H1 (cell line): Measurements from ENCODE around the gene PPME1. TPM values are rescaled to one million over a fixed set of nuclear protein-coding genes. Genes with fewer than 3 reads are reported as not detected.

ENCODE experiments used
- CTCF ChIA-PET: fragments of 300-600 bp; sonication (Branson Sonifier 250); formaldehyde crosslinking; loops from one replicate; lab custom pipeline; 2021; ENCODE audit not compliant: partially characterized antibody; lab: Charles Lee
- POLR2A ChIA-PET: fragments of 300-600 bp; sonication (Branson Sonifier 250); formaldehyde crosslinking; loops from one replicate; lab custom pipeline; 2021; ENCODE audit warnings: inconsistent platforms; ENCODE audit not compliant: partially characterized antibody; lab: Charles Lee
- DNase-seq, 2 experiments: peaks; one replicate each; pipeline versions ENCODE4 v3.0.0 to v3.0.0-alpha.2; 2010 to 2022; ENCODE audit warnings: low spot score in 2 of 2, low read depth in 1 of 2, mixed read lengths in 1 of 2
- FAIRE-seq: peaks from 2 replicates; lab custom pipeline; 2011; peaks lifted over from hg19 to GRCh38; lab: Jason Lieb, UNC
- H2AFZ ChIP-seq: 2 replicates; pipeline ENCODE4 v1.8.1; 2012; ENCODE audit warnings: low read length, inconsistent platforms
- H2AK5ac ChIP-seq: 2 replicates; pipeline ENCODE4 v1.6.1; 2013; ENCODE audit warnings: low read depth, low read length
- H2BK120ac ChIP-seq: replicated peaks from 2 replicates; pipeline ENCODE3; 2013; ENCODE audit warnings: low read depth, low read length, inconsistent platforms
- H2BK12ac ChIP-seq: 2 replicates; pipeline ENCODE4 v1.6.1; 2013; ENCODE audit warnings: low read depth, low read length
- H2BK15ac ChIP-seq: 2 replicates; pipeline ENCODE4 v1.6.1; 2013; ENCODE audit warnings: low read length
- H2BK20ac ChIP-seq: 2 replicates; pipeline ENCODE4 v1.6.1; 2013; ENCODE audit warnings: low read length
- H2BK5ac ChIP-seq: 2 replicates; pipeline ENCODE4 v1.6.1; 2013; ENCODE audit warnings: low read depth, low read length
- H3K14ac ChIP-seq: 2 replicates; pipeline ENCODE4 v1.6.1; 2013; ENCODE audit warnings: inconsistent platforms; ENCODE audit not compliant: insufficient read length
- H3K18ac ChIP-seq: 2 replicates; pipeline ENCODE4 v1.6.1; 2013; ENCODE audit warnings: low read length; ENCODE audit errors: extremely low read depth
- H3K23ac ChIP-seq: 2 replicates; pipeline ENCODE4 v1.6.1; 2013; ENCODE audit warnings: inconsistent platforms; ENCODE audit not compliant: insufficient read length
- H3K23me2 ChIP-seq: 2 replicates; pipeline ENCODE4 v1.6.1; 2013; ENCODE audit warnings: low read depth, low read length
- H3K27ac ChIP-seq: 2 replicates; pipeline ENCODE4 v1.6.1; 2011; ENCODE audit warnings: low read depth, low read length, inconsistent platforms
- H3K27me3 ChIP-seq, 4 experiments: replicated peaks in 1 of 4; 1 replicate in 1 of 4; 2 replicates in 3 of 4; pipeline versions ENCODE4 v1.6.1 to v1.8.1; 2011 to 2013; ENCODE audit warnings: low read length in 3 of 4, mild to moderate bottlenecking in 3 of 4, inconsistent platforms in 2 of 4, mixed read lengths in 2 of 4, moderate library complexity in 1 of 4; ENCODE audit not compliant: control insufficient read depth in 3 of 4, insufficient read depth in 3 of 4; ENCODE audit errors: extremely low read depth in 1 of 4
- H3K36me3 ChIP-seq, 4 experiments: 2 replicates each; pipeline versions ENCODE4 v1.6.1 to v1.8.1; 2011 to 2013; ENCODE audit warnings: mild to moderate bottlenecking in 4 of 4, low read length in 3 of 4, moderate library complexity in 2 of 4, control low read depth in 1 of 4, inconsistent platforms in 1 of 4; ENCODE audit not compliant: insufficient read depth in 4 of 4, control insufficient read depth in 2 of 4
- H3K4ac ChIP-seq: replicated peaks from 2 replicates; pipeline ENCODE3; 2013; ENCODE audit warnings: low read length, low read depth, mixed read lengths, inconsistent platforms; ENCODE audit not compliant: insufficient read length
- H3K4me1 ChIP-seq, 4 experiments: replicated peaks in 1 of 4; 1 replicate in 1 of 4; 2 replicates in 3 of 4; pipeline versions ENCODE4 v1.6.1 to v1.8.1; 2011 to 2013; ENCODE audit warnings: low read length in 3 of 4, inconsistent platforms in 2 of 4, mixed read lengths in 1 of 4; ENCODE audit not compliant: insufficient read depth in 4 of 4, control insufficient read depth in 3 of 4
- H3K4me2 ChIP-seq, 2 experiments: 2 replicates each; pipeline versions ENCODE4 v1.6.1 to v1.8.1; 2011 to 2013; ENCODE audit warnings: low read depth in 2 of 2, low read length in 2 of 2, control low read depth in 1 of 2, inconsistent platforms in 1 of 2, mild to moderate bottlenecking in 1 of 2; ENCODE audit not compliant: insufficient read depth in 1 of 2
- H3K4me3 ChIP-seq, 4 experiments: fragments of 200-600, 300-600 bp in 1 of 4; sonication (generic), shearing (Covaris generic), sonication (Bioruptor Twin) in 1 of 4; 2 replicates each; pipeline versions ENCODE4 v1.5.1 to v1.8.1; 2011 to 2016; ENCODE audit warnings: low read length in 4 of 4, low read depth in 3 of 4, control low read depth in 2 of 4, inconsistent platforms in 2 of 4, mild to moderate bottlenecking in 2 of 4, mixed read lengths in 1 of 4, moderate library complexity in 1 of 4; ENCODE audit not compliant: insufficient read depth in 2 of 4; ENCODE audit errors: extremely low read depth in 1 of 4
- H3K56ac ChIP-seq: replicated peaks from 2 replicates; pipeline ENCODE3; 2013; ENCODE audit warnings: low read depth, mild to moderate bottlenecking, mixed read lengths, low read length, inconsistent platforms; ENCODE audit not compliant: insufficient read length
- H3K79me1 ChIP-seq: 2 replicates; pipeline ENCODE4 v1.6.1; 2013; ENCODE audit warnings: low read depth, low read length, control low read depth
- H3K79me2 ChIP-seq, 2 experiments: 2 replicates each; pipeline versions ENCODE4 v1.6.1 to v1.8.1; 2012 to 2013; ENCODE audit warnings: low read length in 2 of 2, mild to moderate bottlenecking in 2 of 2, inconsistent platforms in 1 of 2; ENCODE audit not compliant: insufficient read depth in 2 of 2, control insufficient read depth in 1 of 2
- H3K9ac ChIP-seq, 4 experiments: replicated peaks in 1 of 4; 1 replicate in 1 of 4; 2 replicates in 3 of 4; pipeline versions ENCODE4 v1.6.1 to v1.8.1; 2011 to 2013; ENCODE audit warnings: low read depth in 3 of 4, low read length in 3 of 4, control low read depth in 2 of 4, mild to moderate bottlenecking in 2 of 4, moderate library complexity in 2 of 4, inconsistent platforms in 1 of 4; ENCODE audit errors: extremely low read depth in 1 of 4
- H3K9me3 ChIP-seq, 2 experiments: 2 replicates each; pipeline versions ENCODE4 v1.6.1 to v1.8.1; 2012 to 2013; ENCODE audit warnings: mild to moderate bottlenecking in 2 of 2, moderate library complexity in 2 of 2, control low read depth in 1 of 2, inconsistent platforms in 1 of 2, low read depth in 1 of 2, low read length in 1 of 2, mixed read lengths in 1 of 2; ENCODE audit not compliant: insufficient read depth in 2 of 2
- H4K20me1 ChIP-seq, 2 experiments: replicated peaks in 1 of 2; 2 replicates each; pipeline versions ENCODE3 to v1.8.1; 2011 to 2013; ENCODE audit warnings: inconsistent platforms in 2 of 2, low read length in 2 of 2, mild to moderate bottlenecking in 1 of 2; ENCODE audit not compliant: insufficient read depth in 2 of 2, control insufficient read depth in 1 of 2
- H4K5ac ChIP-seq: 2 replicates; pipeline ENCODE4 v1.6.1; 2013; ENCODE audit warnings: low read length, low read depth, mixed read lengths, inconsistent platforms; ENCODE audit not compliant: insufficient read length
- H4K8ac ChIP-seq: 2 replicates; pipeline ENCODE4 v1.8.0; 2013; ENCODE audit warnings: mild to moderate bottlenecking, moderate library complexity, low read length, inconsistent platforms; ENCODE audit not compliant: insufficient read depth; ENCODE audit errors: extremely low read depth
- H4K91ac ChIP-seq: replicated peaks from 2 replicates; pipeline ENCODE3; 2013; ENCODE audit warnings: low read length, mixed read lengths, inconsistent platforms; ENCODE audit not compliant: insufficient read length
- BACH1 ChIP-seq: IDR thresholded peaks from 2 replicates; pipeline ENCODE4 v1.6.1; 2012; ENCODE audit warnings: low read length, improper control_type of control experiment
- CHD2 ChIP-seq: IDR thresholded peaks from 2 replicates; pipeline ENCODE4 v1.6.1; 2012; ENCODE audit warnings: low read length, improper control_type of control experiment
- EGR1 ChIP-seq: IDR thresholded peaks from 2 replicates; pipeline ENCODE4 v1.6.1; 2011; ENCODE audit warnings: low read depth, low read length, borderline replicate concordance
- KDM1A ChIP-seq: fragments of 200-600, 300-600 bp; sonication (generic); IDR thresholded peaks from 2 replicates; pipeline ENCODE4 v1.7.1; 2016; ENCODE audit warnings: mild to moderate bottlenecking, low read length, borderline replicate concordance
- RAD21 ChIP-seq, 2 experiments: IDR thresholded peaks in 1 of 2; conservative IDR thresholded peaks in 1 of 2; 2 replicates each; pipeline ENCODE4 v1.6.1; 2011; ENCODE audit warnings: low read depth in 2 of 2, low read length in 2 of 2, improper control_type of control experiment in 1 of 2, inconsistent platforms in 1 of 2, mild to moderate bottlenecking in 1 of 2, moderate library complexity in 1 of 2
- RNF2 ChIP-seq: fragments of 200-900, 300-1000 bp; sonication (generic); IDR thresholded peaks from 2 replicates; pipeline ENCODE4 v1.7.1; 2016; ENCODE audit warnings: borderline replicate concordance, low read depth, mild to moderate bottlenecking, antibody characterized with exemption, low read length; ENCODE audit not compliant: poor library complexity, severe bottlenecking; ENCODE audit errors: missing control alignments
- RXRA ChIP-seq: IDR thresholded peaks from 2 replicates; pipeline ENCODE4 v1.6.1; 2011; ENCODE audit warnings: low read depth, mild to moderate bottlenecking, low read length, moderate library complexity; ENCODE audit not compliant: insufficient read depth
- SP2 ChIP-seq: IDR thresholded peaks from 2 replicates; pipeline ENCODE4 v1.6.1; 2012; ENCODE audit warnings: mild to moderate bottlenecking, low read length, inconsistent platforms
- TAF7 ChIP-seq: optimal IDR thresholded peaks from 2 replicates; pipeline ENCODE3; 2011; ENCODE audit warnings: low read depth, mild to moderate bottlenecking, inconsistent platforms, low read length, moderate library complexity, borderline replicate concordance
- ZNF274 ChIP-seq: IDR thresholded peaks from 2 replicates; pipeline ENCODE4 v1.7.0; 2012; ENCODE audit warnings: low read length, borderline replicate concordance; ENCODE audit errors: extremely low read depth
- WGBS, 2 experiments: shearing (Covaris generic) in 1 of 2; methylation state at CpG; one replicate each; pipeline versions ENCODE4 v1.1.6 to v1.1.7; 2013 to 2015; ENCODE audit warnings: low lambda C conversion rate in 2 of 2, mixed read lengths in 2 of 2, inconsistent platforms in 1 of 2, low coverage in 1 of 2, missing lambda C conversion rate in 1 of 2; ENCODE audit not compliant: insufficient replicate concordance in 2 of 2, insufficient coverage in 1 of 2, insufficient read length in 1 of 2; ENCODE audit errors: extremely low coverage in 1 of 2, missing lambda C conversion rate in 1 of 2; 5-methylcytosine and 5-hydroxymethylcytosine counted together
- polyA plus RNA-seq, 7 experiments: library from polyadenylated mRNA; depleted of rRNA in 3 of 7; stranded (reverse) in 5 of 7; unstranded in 2 of 7; fragments of >200 nt in 5 of 7; fragments of 200-250 nt in 2 of 7; gene quantifications; 1 replicate in 5 of 7; 2 replicates in 1 of 7; 4 replicates in 1 of 7; pipeline versions ENCODE4 v1.2.1 to v1.2.3, GENCODE V29; 2011 to 2013; ENCODE audit warnings: missing spikeins in 2 of 7, mixed read lengths in 2 of 7
- total RNA-seq: library from RNA; stranded (reverse); fragmentation: NEBNext Ultra II Directional; extraction: Animal tissue kit (Norgen Biotek cat#: 25700); gene quantifications from 2 replicates; pipeline ENCODE4 v1.2.1, GENCODE V29; 2021

PPME1 gene
- total and polyA plus RNA-seq, 2 of the 8 experiments (the other 6 are each of a cell fraction or from before 2014, with no cell fraction given) = 55.1 to 64.5 TPM

- no peaks in the 10 kb centered on the region for H3K9me3 ChIP-seq
- no peak for FAIRE-seq
- TF ChIP-seq SP2 (no peak), EGR1 (no peak), RAD21 (IDR thresholded peaks at IDR 0.05 in 1 of 2, conservative IDR thresholded peaks at IDR 0.05 in 1 of 2; ENCODE audit: low read depth in 2 of 2, low read length in 2 of 2) (no peak), KDM1A (no peak), ZNF274 (no peak), CHD2 (no peak), BACH1 (no peak), TAF7 (no peak), RXRA (no peak), RNF2 (no peak)
Measured at GRCh38 chr11:74269161-74269811, 98.2 kb downstream of the PPME1 start.

More at GRCh38 chr11:74269161-74269811, 98.2 kb downstream of the PPME1 start:
- Histone ChIP-seq H3K27me3 (no peaks in the 10 kb centered on the region), H3K23me2 (no peaks in the 10 kb centered on the region), H4K8ac (no peak overlapping the region), H2BK5ac (no peak overlapping the region), H2BK15ac (no peak overlapping the region), H3K56ac (no peak overlapping the region), H3K27ac (no peak overlapping the region), H2AFZ (no peak overlapping the region), H2BK120ac (no peak overlapping the region), H3K79me2 (no peaks in the 10 kb centered on the region), H3K4me1 (no peaks in the 10 kb centered on the region), H3K4me3 (no peak overlapping the region), H3K4ac (no peak overlapping the region), H3K9ac (no peak overlapping the region), H3K18ac (no peak overlapping the region), H4K20me1 (no peaks in the 10 kb centered on the region), H3K79me1 (no peaks in the 10 kb centered on the region), H2AK5ac (no peak overlapping the region), H3K23ac (no peak overlapping the region), H2BK20ac (no peak overlapping the region), H3K4me2 (no peak overlapping the region), H4K5ac (no peak overlapping the region), H4K91ac (no peak overlapping the region), H3K14ac (no peak overlapping the region), H3K36me3 (no peaks in the 10 kb centered on the region), H2BK12ac (no peak overlapping the region)
- 88% methylated on average over 11 of the region's 11 CpGs; no CpG with 5 or more reads in 1 of the 2 experiments for WGBS, 2 experiments
- DNase-seq = no peak
- POLR2A ChIA-PET = no interaction called here
- CTCF ChIA-PET = interaction anchor here (1.3 to 2.0 kb wide), 4 partner anchors 8 to 433 kb away, joined by 3 to 19 read pairs (median 4); no protein-coding TSS in a partner anchor
